Kidney epithelial cell (primary cell): ENCODE results near the gene SMARCA2. TPM values are rescaled to one million over a fixed set of nuclear protein-coding genes. Genes with fewer than 3 reads are reported as not detected.
A peak's percentile ranks its signal among the peaks of the same experiment; 100 is the strongest.
"Not testable (repeated sequence)": the region's sequence is repeated elsewhere in the genome, so short reads cannot be mapped to it uniquely, and the experiment has no call there.

Experiments
- DNase-seq: peaks from one replicate; pipeline ENCODE4 v3.0.0-alpha.2; 2010; ENCODE audit warnings: low read depth
- H3K27me3 ChIP-seq: 2 replicates; pipeline ENCODE4 v1.6.0; 2011; ENCODE audit warnings: low read length; ENCODE audit not compliant: control insufficient read depth, insufficient read depth
- H3K36me3 ChIP-seq: 2 replicates; pipeline ENCODE4 v1.5.1; 2011; ENCODE audit warnings: low read length; ENCODE audit not compliant: control insufficient read depth, insufficient read depth
- H3K4me3 ChIP-seq: 2 replicates; pipeline ENCODE4 v1.5.1; 2011; ENCODE audit warnings: low read depth, mild to moderate bottlenecking, control low read depth, low read length
- total RNA-seq: library from RNA; depleted of rRNA; stranded (reverse); fragments of >200 nt; gene quantifications from 2 replicates; pipeline ENCODE4 v1.2.3, GENCODE V29; 2015
- TF ChIP-seq, protein P1 (sequence below): IDR thresholded peaks from 2 replicates; pipeline ENCODE4 v1.5.1; 2011; ENCODE audit warnings: mild to moderate bottlenecking, moderate library complexity, low read length, control low read depth, inconsistent platforms; ENCODE audit not compliant: insufficient read depth, poor library complexity, severe bottlenecking

Gene SMARCA2
- total RNA-seq, 1 donor from 2014 or later: 34.3 TPM

DNA sequence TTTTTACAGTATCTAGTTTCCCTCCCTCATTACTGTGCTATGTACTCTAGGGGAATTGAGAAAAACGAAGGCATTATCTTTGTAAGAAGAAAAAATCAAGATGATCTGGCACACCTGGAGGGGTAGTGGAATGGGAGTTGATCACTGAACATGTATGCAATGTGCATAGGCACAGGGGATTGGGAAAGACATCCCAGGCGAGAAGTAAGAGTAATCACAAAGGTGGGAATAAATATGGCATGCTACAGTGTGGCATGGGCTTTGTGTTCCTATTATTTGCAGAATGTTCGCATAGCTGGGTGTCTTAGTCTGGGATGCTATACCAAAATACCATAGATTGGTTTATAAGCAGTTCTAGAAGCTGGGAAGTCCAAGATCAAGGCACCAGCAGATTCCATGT, 130.6 kb downstream of the SMARCA2 start:
- TF ChIP-seq, protein P1, sequence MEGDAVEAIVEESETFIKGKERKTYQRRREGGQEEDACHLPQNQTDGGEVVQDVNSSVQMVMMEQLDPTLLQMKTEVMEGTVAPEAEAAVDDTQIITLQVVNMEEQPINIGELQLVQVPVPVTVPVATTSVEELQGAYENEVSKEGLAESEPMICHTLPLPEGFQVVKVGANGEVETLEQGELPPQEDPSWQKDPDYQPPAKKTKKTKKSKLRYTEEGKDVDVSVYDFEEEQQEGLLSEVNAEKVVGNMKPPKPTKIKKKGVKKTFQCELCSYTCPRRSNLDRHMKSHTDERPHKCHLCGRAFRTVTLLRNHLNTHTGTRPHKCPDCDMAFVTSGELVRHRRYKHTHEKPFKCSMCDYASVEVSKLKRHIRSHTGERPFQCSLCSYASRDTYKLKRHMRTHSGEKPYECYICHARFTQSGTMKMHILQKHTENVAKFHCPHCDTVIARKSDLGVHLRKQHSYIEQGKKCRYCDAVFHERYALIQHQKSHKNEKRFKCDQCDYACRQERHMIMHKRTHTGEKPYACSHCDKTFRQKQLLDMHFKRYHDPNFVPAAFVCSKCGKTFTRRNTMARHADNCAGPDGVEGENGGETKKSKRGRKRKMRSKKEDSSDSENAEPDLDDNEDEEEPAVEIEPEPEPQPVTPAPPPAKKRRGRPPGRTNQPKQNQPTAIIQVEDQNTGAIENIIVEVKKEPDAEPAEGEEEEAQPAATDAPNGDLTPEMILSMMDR: no peak
- no peaks in the 10 kb centered on the region for H3K27me3 ChIP-seq
- H3K36me3 ChIP-seq: no peaks in the 10 kb centered on the region
- H3K4me3 ChIP-seq: no peak overlapping the region
- no peak for DNase-seq

DNA sequence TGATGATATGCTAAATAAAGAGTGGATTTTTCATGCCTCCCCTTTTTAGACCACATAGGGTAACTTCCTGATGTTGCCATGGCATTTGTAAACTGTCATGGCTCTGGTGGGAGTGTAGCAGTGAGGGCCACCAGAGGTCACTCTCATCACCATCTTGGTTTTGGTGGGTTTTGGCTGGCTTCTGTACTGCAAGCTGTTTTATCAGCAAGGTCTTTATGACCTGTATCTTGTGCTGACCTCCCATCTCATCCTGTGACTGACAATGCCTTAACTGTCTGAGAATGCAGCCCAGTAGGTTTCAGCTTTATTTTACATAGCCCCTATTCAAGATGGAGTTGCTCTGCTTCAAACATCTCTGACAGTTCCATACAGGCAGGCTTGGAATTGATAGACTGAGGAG, 131.6 kb downstream of the SMARCA2 start:
- H3K36me3 ChIP-seq, DNase-seq, H3K4me3 ChIP-seq, H3K27me3 ChIP-seq: not testable (repeated sequence)
- TF ChIP-seq, protein P1: peak; percentile 19

- DNase-seq: no peak
- TF ChIP-seq, protein P1: no peak
- no peaks in the 10 kb centered on the region for H3K27me3 ChIP-seq
Measured at GRCh38 chr9:2150338-2150737, 135.2 kb downstream of the SMARCA2 start.

DNA sequence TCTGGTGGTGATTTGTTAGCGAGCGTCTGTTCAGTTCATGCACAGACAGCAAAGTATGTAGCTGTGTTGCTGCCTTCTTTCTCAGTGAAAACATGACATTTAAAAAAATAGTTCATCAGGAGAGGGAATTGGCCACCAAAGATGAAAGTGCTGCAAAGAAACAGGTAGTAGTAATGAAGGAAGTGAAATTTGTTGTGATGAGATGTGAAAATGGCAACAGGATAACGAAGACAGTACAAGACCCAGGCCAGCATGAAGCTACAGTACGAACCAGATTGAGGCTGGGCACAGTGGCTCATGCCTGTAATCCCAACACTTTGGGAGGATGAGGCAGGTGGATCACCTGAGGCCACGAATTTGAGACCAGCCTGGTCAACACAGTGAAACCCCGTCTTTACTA, 136.0 kb downstream of the SMARCA2 start:
- Histone ChIP-seq H3K4me3 (no peak overlapping the region), H3K36me3 (no peaks in the 10 kb centered on the region), H3K27me3 (no peaks in the 10 kb centered on the region)
- DNase-seq: no peak
- TF ChIP-seq, protein P1: no peak

More at GRCh38 chr9:2150338-2150737, 135.2 kb downstream of the SMARCA2 start:
- no peak overlapping the region for H3K4me3 ChIP-seq
- no peaks in the 10 kb centered on the region for H3K36me3 ChIP-seq

DNA sequence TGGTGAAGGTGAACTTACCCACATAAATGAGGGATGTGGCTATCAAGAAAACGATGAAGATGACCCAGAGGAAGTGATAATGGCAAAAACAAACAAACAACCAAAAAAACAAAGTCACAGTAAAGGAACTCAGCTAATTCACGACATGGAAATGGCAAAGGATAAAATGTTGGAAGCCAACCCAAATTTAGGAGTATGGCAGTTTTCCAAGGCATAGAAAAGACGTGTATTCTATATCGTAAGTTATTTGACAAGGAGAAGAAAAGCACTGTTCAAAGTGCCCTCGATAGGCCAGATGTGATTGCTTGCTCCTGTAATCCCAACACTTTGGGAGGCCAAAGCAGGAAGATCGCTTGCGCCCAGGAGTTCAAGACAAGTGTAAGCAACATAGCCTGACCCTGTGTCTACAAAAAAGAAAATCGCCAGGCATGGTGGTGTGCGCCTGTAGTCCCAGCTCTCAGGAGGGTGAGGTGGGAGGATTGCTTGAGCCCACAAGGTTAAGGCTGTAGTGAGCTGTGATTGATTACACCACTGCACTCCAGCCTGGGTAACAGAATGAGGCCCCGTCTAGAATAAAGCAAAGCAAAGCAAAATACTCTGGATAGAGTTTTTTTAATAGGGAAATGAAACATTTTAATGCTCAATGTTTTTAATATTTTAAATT, 138.0 kb downstream of the SMARCA2 start:
- Histone ChIP-seq H3K4me3 (no peak overlapping the region), H3K36me3 (no peaks in the 10 kb centered on the region), H3K27me3 (no peaks in the 10 kb centered on the region)
- no peak for DNase-seq
- TF ChIP-seq, protein P1: no peak
